GM12878 (cell line): Measurements from ENCODE around the gene GGNBP2. TPM values are rescaled to one million over a fixed set of nuclear protein-coding genes. Genes with fewer than 3 reads are reported as not detected.
A peak's percentile ranks its signal among the peaks of the same experiment; 100 is the strongest.

Experiments used
- ETV6 ChIP-seq, 2 experiments: fragments of 450-650 bp in 1 of 2; IDR thresholded peaks in 1 of 2; conservative IDR thresholded peaks in 1 of 2; 2 replicates each; pipeline ENCODE4 v1.6.1; 2014; ENCODE audit warnings: antibody characterized with exemption in 1 of 2, borderline replicate concordance in 1 of 2, low read depth in 1 of 2, mild to moderate bottlenecking in 1 of 2, moderate library complexity in 1 of 2
- KAT2A ChIP-seq: conservative IDR thresholded peaks from 2 replicates; pipeline ENCODE4 v1.6.1; 2011; ENCODE audit warnings: low read depth, low read length; ENCODE audit not compliant: control insufficient read depth
- NFIC ChIP-seq: IDR thresholded peaks from 2 replicates; pipeline ENCODE4 v1.6.1; 2012; ENCODE audit warnings: low read depth, mild to moderate bottlenecking, inconsistent platforms, low read length, moderate library complexity
- NFYA ChIP-seq: IDR thresholded peaks from 2 replicates; pipeline ENCODE4 v1.6.1; 2011; ENCODE audit warnings: low read depth, mild to moderate bottlenecking, low read length, improper control_type of control experiment, borderline replicate concordance
- POU2F2 ChIP-seq: IDR thresholded peaks from 3 replicates; pipeline ENCODE4 v1.6.1; 2011; ENCODE audit warnings: low read depth, mild to moderate bottlenecking, low read length, borderline replicate concordance
- SMARCA5 ChIP-seq: fragments of 450-650 bp; IDR thresholded peaks from 2 replicates; pipeline ENCODE4 v1.6.1; 2017; ENCODE audit warnings: mild to moderate bottlenecking
- STAT1 ChIP-seq: fragments of 450-650 bp; conservative IDR thresholded peaks from 2 replicates; pipeline ENCODE4 v1.6.1; 2014; ENCODE audit warnings: antibody characterized with exemption, mild to moderate bottlenecking
- STAT3 ChIP-seq: IDR thresholded peaks from 2 replicates; pipeline ENCODE4 v1.6.1; 2011; ENCODE audit warnings: low read depth, low read length, improper control_type of control experiment
- TARDBP ChIP-seq: IDR thresholded peaks from 2 replicates; pipeline ENCODE4 v1.6.1; 2016; ENCODE audit warnings: borderline replicate concordance
- WRNIP1 ChIP-seq: IDR thresholded peaks from 2 replicates; pipeline ENCODE4 v1.6.1; 2011; ENCODE audit warnings: low read depth, low read length, improper control_type of control experiment, borderline replicate concordance
- polyA plus RNA-seq, 11 experiments: library from polyadenylated mRNA; depleted of rRNA in 4 of 11; unstranded in 6 of 11; stranded (reverse) in 5 of 11; fragments of >200 nt; fragmentation: Nextera tagmentation in 4 of 11; fragmentation: Illumina TruSeq in 1 of 11; extraction: Ambion mirVana in 4 of 11; extraction: Trizol in 1 of 11; gene quantifications; 1 replicate in 1 of 11; 2 replicates in 10 of 11; pipeline versions ENCODE4 v1.2.1 to v1.2.3, GENCODE V29; 2011 to 2016; ENCODE audit warnings: inconsistent platforms in 2 of 11, missing spikeins in 2 of 11, low read depth in 1 of 11
- total RNA-seq, 4 experiments: library from RNA; depleted of rRNA in 3 of 4; stranded (reverse); fragments of >200 nt in 3 of 4; fragmentation: Illumina TruSeq in 1 of 4; extraction: Trizol in 1 of 4; gene quantifications; 2 replicates each; pipeline versions ENCODE4 v1.2.1 to v1.2.3, GENCODE V29; 2013 to 2021
- TF ChIP-seq, protein P1 (sequence below): IDR thresholded peaks from 2 replicates; pipeline ENCODE4 v1.6.1; 2011; ENCODE audit warnings: low read depth, low read length, improper control_type of control experiment, borderline replicate concordance
- TF ChIP-seq, protein P2 (sequence below): IDR thresholded peaks from 2 replicates; pipeline ENCODE4 v1.6.1; 2012; ENCODE audit warnings: improper control_type of control experiment, low read depth, low read length; ENCODE audit not compliant: insufficient replicate concordance
- TF ChIP-seq, protein P3 (sequence below): fragments of 450-650 bp; formaldehyde crosslinking; IDR thresholded peaks from 2 replicates; pipeline ENCODE4 v1.4.0; 2022; ENCODE audit warnings: mild to moderate bottlenecking, moderate library complexity
- TF ChIP-seq, protein P4 (sequence below): fragments of 450-650 bp; IDR thresholded peaks from 2 replicates; pipeline ENCODE4 v1.6.1; 2017; ENCODE audit warnings: mild to moderate bottlenecking, moderate library complexity

The GGNBP2 gene
- total and polyA plus RNA-seq, 10 of the 15 experiments (the other 5 are each of a cell fraction or from before 2014, with no cell fraction given) = 36.3 to 82.0 (median 50.0) TPM

DNA sequence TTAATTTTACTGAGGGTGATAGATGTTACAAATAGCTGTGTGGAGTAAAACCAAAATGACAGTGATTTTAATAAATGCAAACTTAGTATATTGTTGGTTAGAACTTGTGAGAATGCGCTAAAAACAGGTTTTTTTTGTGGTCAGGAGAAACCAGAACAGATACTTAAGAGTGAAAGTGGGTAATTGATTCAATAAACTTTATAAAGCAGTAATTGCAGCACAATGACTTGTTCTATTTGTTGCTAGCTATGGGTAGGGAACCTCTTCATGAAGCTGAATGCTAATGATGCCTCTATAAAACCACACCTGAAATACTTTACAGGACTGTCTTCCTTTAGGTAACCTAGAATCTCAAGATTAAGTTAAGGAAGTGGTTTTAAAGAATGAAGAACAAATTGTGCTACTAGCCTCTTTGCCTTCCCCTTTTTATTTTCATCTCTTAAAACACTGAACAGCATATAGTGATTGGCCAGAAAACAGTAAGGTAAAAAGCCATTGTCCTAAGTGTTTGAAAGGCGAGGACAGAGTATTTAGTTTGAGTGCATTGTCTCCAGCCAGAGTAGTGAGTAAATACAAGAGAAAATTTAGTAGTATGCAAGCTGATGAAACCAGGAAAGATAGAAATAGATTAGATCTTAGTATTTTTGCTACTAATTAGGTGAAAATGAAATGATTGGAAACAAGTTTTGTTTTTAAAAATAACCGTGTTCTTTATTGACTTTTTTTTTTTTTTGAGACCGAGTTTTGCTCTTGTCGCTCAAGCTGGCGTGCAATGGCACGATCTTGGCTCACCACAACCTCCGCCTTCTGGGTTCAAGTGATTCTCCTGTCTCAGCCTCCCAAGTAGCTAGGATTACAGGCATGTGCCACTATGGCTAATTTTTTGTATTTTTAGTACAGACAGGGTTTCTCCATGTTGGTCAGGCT lies 6.0 kb downstream of the GGNBP2 start (continued):
- TF ChIP-seq STAT3 = no peak
- no peak for TF ChIP-seq NFYA
- TF ChIP-seq POU2F2 = no peak
- no peak for TF ChIP-seq KAT2A
- TF ChIP-seq WRNIP1 = no peak
- no peak for TF ChIP-seq TARDBP
- TF ChIP-seq, protein P1, sequence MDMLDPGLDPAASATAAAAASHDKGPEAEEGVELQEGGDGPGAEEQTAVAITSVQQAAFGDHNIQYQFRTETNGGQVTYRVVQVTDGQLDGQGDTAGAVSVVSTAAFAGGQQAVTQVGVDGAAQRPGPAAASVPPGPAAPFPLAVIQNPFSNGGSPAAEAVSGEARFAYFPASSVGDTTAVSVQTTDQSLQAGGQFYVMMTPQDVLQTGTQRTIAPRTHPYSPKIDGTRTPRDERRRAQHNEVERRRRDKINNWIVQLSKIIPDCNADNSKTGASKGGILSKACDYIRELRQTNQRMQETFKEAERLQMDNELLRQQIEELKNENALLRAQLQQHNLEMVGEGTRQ = no peak
- no peak for TF ChIP-seq STAT1
- TF ChIP-seq ETV6 (conservative IDR thresholded peaks at IDR 0.05 in 1 of 2, IDR thresholded peaks at IDR 0.05 in 1 of 2; ENCODE audit: borderline replicate concordance in 1 of 2, low read depth in 1 of 2) = peak in 1 of 2 experiments; percentile 16; a peak in 1 of 4 replicates
- TF ChIP-seq, protein P2, sequence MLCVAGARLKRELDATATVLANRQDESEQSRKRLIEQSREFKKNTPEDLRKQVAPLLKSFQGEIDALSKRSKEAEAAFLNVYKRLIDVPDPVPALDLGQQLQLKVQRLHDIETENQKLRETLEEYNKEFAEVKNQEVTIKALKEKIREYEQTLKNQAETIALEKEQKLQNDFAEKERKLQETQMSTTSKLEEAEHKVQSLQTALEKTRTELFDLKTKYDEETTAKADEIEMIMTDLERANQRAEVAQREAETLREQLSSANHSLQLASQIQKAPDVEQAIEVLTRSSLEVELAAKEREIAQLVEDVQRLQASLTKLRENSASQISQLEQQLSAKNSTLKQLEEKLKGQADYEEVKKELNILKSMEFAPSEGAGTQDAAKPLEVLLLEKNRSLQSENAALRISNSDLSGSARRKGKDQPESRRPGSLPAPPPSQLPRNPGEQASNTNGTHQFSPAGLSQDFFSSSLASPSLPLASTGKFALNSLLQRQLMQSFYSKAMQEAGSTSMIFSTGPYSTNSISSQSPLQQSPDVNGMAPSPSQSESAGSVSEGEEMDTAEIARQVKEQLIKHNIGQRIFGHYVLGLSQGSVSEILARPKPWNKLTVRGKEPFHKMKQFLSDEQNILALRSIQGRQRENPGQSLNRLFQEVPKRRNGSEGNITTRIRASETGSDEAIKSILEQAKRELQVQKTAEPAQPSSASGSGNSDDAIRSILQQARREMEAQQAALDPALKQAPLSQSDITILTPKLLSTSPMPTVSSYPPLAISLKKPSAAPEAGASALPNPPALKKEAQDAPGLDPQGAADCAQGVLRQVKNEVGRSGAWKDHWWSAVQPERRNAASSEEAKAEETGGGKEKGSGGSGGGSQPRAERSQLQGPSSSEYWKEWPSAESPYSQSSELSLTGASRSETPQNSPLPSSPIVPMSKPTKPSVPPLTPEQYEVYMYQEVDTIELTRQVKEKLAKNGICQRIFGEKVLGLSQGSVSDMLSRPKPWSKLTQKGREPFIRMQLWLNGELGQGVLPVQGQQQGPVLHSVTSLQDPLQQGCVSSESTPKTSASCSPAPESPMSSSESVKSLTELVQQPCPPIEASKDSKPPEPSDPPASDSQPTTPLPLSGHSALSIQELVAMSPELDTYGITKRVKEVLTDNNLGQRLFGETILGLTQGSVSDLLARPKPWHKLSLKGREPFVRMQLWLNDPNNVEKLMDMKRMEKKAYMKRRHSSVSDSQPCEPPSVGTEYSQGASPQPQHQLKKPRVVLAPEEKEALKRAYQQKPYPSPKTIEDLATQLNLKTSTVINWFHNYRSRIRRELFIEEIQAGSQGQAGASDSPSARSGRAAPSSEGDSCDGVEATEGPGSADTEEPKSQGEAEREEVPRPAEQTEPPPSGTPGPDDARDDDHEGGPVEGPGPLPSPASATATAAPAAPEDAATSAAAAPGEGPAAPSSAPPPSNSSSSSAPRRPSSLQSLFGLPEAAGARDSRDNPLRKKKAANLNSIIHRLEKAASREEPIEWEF = no peak
- TF ChIP-seq, protein P3, sequence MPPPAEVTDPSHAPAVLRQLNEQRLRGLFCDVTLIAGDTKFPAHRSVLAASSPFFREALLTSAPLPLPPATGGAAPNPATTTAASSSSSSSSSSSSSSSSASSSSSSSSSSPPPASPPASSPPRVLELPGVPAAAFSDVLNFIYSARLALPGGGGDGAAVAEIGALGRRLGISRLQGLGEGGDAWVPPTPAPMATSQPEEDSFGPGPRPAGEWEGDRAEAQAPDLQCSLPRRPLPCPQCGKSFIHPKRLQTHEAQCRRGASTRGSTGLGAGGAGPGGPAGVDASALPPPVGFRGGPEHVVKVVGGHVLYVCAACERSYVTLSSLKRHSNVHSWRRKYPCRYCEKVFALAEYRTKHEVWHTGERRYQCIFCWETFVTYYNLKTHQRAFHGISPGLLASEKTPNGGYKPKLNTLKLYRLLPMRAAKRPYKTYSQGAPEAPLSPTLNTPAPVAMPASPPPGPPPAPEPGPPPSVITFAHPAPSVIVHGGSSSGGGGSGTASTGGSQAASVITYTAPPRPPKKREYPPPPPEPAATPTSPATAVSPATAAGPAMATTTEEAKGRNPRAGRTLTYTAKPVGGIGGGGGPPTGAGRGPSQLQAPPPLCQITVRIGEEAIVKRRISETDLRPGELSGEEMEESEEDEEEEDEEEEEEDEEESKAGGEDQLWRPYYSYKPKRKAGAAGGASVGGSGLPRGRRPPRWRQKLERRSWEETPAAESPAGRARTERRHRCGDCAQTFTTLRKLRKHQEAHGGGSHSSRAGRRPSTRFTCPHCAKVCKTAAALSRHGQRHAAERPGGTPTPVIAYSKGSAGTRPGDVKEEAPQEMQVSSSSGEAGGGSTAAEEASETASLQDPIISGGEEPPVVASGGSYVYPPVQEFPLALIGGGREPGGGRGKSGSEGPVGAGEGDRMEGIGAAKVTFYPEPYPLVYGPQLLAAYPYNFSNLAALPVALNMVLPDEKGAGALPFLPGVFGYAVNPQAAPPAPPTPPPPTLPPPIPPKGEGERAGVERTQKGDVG (CRISPR knock-in tag) = no peak
- TF ChIP-seq, protein P4, sequence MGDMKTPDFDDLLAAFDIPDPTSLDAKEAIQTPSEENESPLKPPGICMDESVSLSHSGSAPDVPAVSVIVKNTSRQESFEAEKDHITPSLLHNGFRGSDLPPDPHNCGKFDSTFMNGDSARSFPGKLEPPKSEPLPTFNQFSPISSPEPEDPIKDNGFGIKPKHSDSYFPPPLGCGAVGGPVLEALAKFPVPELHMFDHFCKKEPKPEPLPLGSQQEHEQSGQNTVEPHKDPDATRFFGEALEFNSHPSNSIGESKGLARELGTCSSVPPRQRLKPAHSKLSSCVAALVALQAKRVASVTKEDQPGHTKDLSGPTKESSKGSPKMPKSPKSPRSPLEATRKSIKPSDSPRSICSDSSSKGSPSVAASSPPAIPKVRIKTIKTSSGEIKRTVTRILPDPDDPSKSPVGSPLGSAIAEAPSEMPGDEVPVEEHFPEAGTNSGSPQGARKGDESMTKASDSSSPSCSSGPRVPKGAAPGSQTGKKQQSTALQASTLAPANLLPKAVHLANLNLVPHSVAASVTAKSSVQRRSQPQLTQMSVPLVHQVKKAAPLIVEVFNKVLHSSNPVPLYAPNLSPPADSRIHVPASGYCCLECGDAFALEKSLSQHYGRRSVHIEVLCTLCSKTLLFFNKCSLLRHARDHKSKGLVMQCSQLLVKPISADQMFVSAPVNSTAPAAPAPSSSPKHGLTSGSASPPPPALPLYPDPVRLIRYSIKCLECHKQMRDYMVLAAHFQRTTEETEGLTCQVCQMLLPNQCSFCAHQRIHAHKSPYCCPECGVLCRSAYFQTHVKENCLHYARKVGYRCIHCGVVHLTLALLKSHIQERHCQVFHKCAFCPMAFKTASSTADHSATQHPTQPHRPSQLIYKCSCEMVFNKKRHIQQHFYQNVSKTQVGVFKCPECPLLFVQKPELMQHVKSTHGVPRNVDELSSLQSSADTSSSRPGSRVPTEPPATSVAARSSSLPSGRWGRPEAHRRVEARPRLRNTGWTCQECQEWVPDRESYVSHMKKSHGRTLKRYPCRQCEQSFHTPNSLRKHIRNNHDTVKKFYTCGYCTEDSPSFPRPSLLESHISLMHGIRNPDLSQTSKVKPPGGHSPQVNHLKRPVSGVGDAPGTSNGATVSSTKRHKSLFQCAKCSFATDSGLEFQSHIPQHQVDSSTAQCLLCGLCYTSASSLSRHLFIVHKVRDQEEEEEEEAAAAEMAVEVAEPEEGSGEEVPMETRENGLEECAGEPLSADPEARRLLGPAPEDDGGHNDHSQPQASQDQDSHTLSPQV = no peak
- no peak for TF ChIP-seq SMARCA5
- TF ChIP-seq NFIC = no peak
